Lower leg skin (tissue), 3 donors: ENCODE results near the gene GRHL3.

ENCODE experiments used
- CTCF ChIP-seq, 3 donors: fragments of 450-650 bp; IDR thresholded peaks; one replicate each; pipeline ENCODE4 v1.5.1; 2016; ENCODE audit warnings: antibody characterized with exemption in 3 of 3, mild to moderate bottlenecking in 3 of 3, moderate library complexity in 2 of 3
- POLR2A ChIP-seq, 2 donors: fragments of 450-650 bp; IDR thresholded peaks; one replicate each; pipeline ENCODE4 v1.6.1; 2016 to 2017; ENCODE audit warnings: antibody characterized with exemption in 2 of 2, mild to moderate bottlenecking in 1 of 2, moderate library complexity in 1 of 2

- no peak for TF ChIP-seq POLR2A (IDR thresholded peaks at IDR 0.05)
- no peak for TF ChIP-seq CTCF (IDR thresholded peaks at IDR 0.05)
These were observed 73.4 kb downstream of the GRHL3 start for GRCh38 chr1:24392604-24392946.
